Measurements from ENCODE around the gene SPOCK2. TPM values are rescaled to one million over a fixed set of nuclear protein-coding genes. Genes with fewer than 3 reads are reported as not detected.
A peak's percentile ranks its signal among the peaks of the same experiment; 100 is the strongest.

The SPOCK2 gene
- polyA plus RNA-seq, 3 donors = 0.20 to 1.6 (median 0.45) TPM

DNA sequence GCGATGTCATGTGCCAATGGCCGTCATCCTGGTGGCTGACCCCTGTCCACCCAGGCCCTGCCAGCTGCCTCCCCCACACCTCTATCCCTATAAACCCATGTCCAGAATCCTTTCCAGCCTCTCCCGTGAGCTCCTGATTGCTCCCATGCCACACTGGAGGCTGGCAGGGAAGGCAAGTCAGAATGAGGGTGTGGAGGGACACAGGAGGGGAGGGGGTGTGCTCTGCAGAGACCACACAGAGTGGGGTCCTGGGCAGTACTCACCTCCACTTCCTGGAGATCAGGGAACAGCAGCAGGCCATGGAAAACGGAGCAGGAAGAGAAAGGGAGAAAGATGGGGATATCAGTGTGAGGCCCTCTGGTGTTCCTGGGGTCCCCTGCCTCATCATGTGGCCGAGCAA, 15.7 kb downstream of the SPOCK2 start:
- no peak overlapping the region for H3K4me3 Mint-ChIP-seq
- H3K4me3 ChIP-seq (replicated peaks in 1 of 3; ENCODE audit: low read depth in 2 of 3, low read length in 3 of 3) = no peak overlapping the region
- H3K4me2 ChIP-seq (replicated peaks; ENCODE audit: extremely low read depth, low read length, poor library complexity, severe bottlenecking) = no peak overlapping the region
- no peaks in the 10 kb centered on the region for H3K36me3 Mint-ChIP-seq
- no peak for DNase-seq
- TF ChIP-seq, protein P1, sequence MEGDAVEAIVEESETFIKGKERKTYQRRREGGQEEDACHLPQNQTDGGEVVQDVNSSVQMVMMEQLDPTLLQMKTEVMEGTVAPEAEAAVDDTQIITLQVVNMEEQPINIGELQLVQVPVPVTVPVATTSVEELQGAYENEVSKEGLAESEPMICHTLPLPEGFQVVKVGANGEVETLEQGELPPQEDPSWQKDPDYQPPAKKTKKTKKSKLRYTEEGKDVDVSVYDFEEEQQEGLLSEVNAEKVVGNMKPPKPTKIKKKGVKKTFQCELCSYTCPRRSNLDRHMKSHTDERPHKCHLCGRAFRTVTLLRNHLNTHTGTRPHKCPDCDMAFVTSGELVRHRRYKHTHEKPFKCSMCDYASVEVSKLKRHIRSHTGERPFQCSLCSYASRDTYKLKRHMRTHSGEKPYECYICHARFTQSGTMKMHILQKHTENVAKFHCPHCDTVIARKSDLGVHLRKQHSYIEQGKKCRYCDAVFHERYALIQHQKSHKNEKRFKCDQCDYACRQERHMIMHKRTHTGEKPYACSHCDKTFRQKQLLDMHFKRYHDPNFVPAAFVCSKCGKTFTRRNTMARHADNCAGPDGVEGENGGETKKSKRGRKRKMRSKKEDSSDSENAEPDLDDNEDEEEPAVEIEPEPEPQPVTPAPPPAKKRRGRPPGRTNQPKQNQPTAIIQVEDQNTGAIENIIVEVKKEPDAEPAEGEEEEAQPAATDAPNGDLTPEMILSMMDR (IDR thresholded peaks at IDR 0.05) = no peak
- H4K20me1 ChIP-seq (ENCODE audit: insufficient read depth, low read length) = no peaks in the 10 kb centered on the region
- intact Hi-C loops (cut with micrococcal nuclease) = no loop called here
- 89% methylated on average over 4 of the region's 5 CpGs for WGBS (ENCODE audit: insufficient coverage)
- no peaks in the 10 kb centered on the region for H3K27me3 ChIP-seq (ENCODE audit: control insufficient read depth in 2 of 2, insufficient read depth in 2 of 2, low read length in 2 of 2)
- H3K36me3 ChIP-seq (replicated peaks in 1 of 2; ENCODE audit: control insufficient read depth in 1 of 2, insufficient read depth in 2 of 2, low read length in 2 of 2) = no peaks in the 10 kb centered on the region
- peaks cover 0 to 7% (median 5%) of the 10 kb centered on the region in 7 donors for H3K9me3 Mint-ChIP-seq
- no peaks in the 10 kb centered on the region for H3K79me2 ChIP-seq (ENCODE audit: insufficient read depth, low read length)
- H3K27ac ChIP-seq (ENCODE audit: low read depth in 1 of 2, low read length in 2 of 2) = no peak overlapping the region
- H3K4me1 ChIP-seq (ENCODE audit: control insufficient read depth in 1 of 2, insufficient read depth in 2 of 2, low read length in 2 of 2) = no peaks in the 10 kb centered on the region
- peak overlapping the region in 2 of 7 donors; percentile 70 to 79 for H3K27ac Mint-ChIP-seq
- H3K27me3 Mint-ChIP-seq (ENCODE audit: low read depth in 3 of 3) = peaks cover 4 to 8% (median 5%) of the 10 kb centered on the region in 3 donors
- H2AFZ ChIP-seq (ENCODE audit: insufficient read depth, low read depth, low read length, poor library complexity, severe bottlenecking) = no peak overlapping the region
- no peak overlapping the region for H3K9ac ChIP-seq (ENCODE audit: insufficient read depth, low read length, poor library complexity, severe bottlenecking)
- peaks cover 0 to 4% of the 10 kb centered on the region in 2 donors for H3K9me3 ChIP-seq (replicated peaks in 1 of 2; ENCODE audit: control insufficient read depth in 1 of 2, insufficient read depth in 1 of 2, low read length in 2 of 2)
- no peaks in the 10 kb centered on the region for H3K4me1 Mint-ChIP-seq

DNA sequence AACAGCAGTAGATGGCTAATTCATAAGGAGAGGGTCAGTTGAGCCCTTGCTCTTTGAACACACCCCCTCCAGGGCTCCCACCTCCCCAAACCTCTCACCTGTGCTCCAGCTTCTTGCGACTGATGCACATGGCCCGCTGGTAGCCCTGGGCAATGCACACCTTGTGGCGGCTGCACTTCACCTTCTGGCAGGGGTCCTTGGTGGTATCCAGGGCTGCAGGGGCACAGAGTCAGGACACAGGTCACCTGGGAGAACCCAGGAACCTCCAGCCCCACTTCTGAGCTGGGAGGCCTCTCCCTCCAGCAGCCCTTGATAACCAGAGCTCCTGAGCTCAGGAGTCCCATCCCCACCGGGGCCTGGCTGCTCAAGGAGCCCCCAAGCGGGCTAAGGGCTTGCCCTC, 16.3 kb downstream of the SPOCK2 start:
- TF ChIP-seq, protein P1 (IDR thresholded peaks at IDR 0.05) = no peak
- no peak overlapping the region for H3K4me3 Mint-ChIP-seq
- intact Hi-C loops (cut with micrococcal nuclease) = no loop called here

More for the DNA sequence above, 16.3 kb downstream of the SPOCK2 start:
- no peak overlapping the region for H3K4me2 ChIP-seq (replicated peaks; ENCODE audit: extremely low read depth, low read length, poor library complexity, severe bottlenecking)
- Mint-ChIP-seq H3K27ac (no peak overlapping the region), H3K36me3 (no peaks in the 10 kb centered on the region), H3K9me3 (peaks cover 0 to 7% (median 5%) of the 10 kb centered on the region in 7 donors), H3K4me1 (no peaks in the 10 kb centered on the region), H3K27me3 (ENCODE audit: low read depth in 3 of 3) (peaks cover 4 to 8% (median 5%) of the 10 kb centered on the region in 3 donors)
- no peaks in the 10 kb centered on the region for H4K20me1 ChIP-seq (ENCODE audit: insufficient read depth, low read length)
- no peak overlapping the region for H3K4me3 ChIP-seq (replicated peaks in 1 of 3; ENCODE audit: low read depth in 2 of 3, low read length in 3 of 3)
- H3K27me3 ChIP-seq (ENCODE audit: control insufficient read depth in 2 of 2, insufficient read depth in 2 of 2, low read length in 2 of 2) = no peaks in the 10 kb centered on the region
- H3K9ac ChIP-seq (ENCODE audit: insufficient read depth, low read length, poor library complexity, severe bottlenecking) = no peak overlapping the region
- H2AFZ ChIP-seq (ENCODE audit: insufficient read depth, low read depth, low read length, poor library complexity, severe bottlenecking) = no peak overlapping the region
- no peak for DNase-seq
- peaks cover 0 to 4% of the 10 kb centered on the region in 2 donors for H3K9me3 ChIP-seq (replicated peaks in 1 of 2; ENCODE audit: control insufficient read depth in 1 of 2, insufficient read depth in 1 of 2, low read length in 2 of 2)
- no peaks in the 10 kb centered on the region for H3K36me3 ChIP-seq (replicated peaks in 1 of 2; ENCODE audit: control insufficient read depth in 1 of 2, insufficient read depth in 2 of 2, low read length in 2 of 2)
- 93% methylated on average over 5 of the region's 5 CpGs for WGBS (ENCODE audit: insufficient coverage)
- H3K79me2 ChIP-seq (ENCODE audit: insufficient read depth, low read length) = no peaks in the 10 kb centered on the region
- H3K4me1 ChIP-seq (ENCODE audit: control insufficient read depth in 1 of 2, insufficient read depth in 2 of 2, low read length in 2 of 2) = no peaks in the 10 kb centered on the region
- no peak overlapping the region for H3K27ac ChIP-seq (ENCODE audit: low read depth in 1 of 2, low read length in 2 of 2)
